Measurements from ENCODE around the gene FNDC10. TPM values are rescaled to one million over a fixed set of nuclear protein-coding genes. Genes with fewer than 3 reads are reported as not detected.

Gene FNDC10
- total and polyA plus RNA-seq, 9 of the 15 experiments (the other 6 are each of a cell fraction or from before 2014, with no cell fraction given): 0.08 to 6.3 (median 1.6) TPM

- peak; percentile 71; the same call in 1 of the 2 replicates for TF ChIP-seq ZNF707 (CRISPR knock-in tag; conservative IDR thresholded peaks at IDR 0.05)
- TF ChIP-seq TRIM28 (IDR thresholded peaks at IDR 0.05): no peak
- TF ChIP-seq RAD21 (CRISPR knock-in tag; conservative IDR thresholded peaks at IDR 0.05 in 1 of 2, IDR thresholded peaks at IDR 0.05 in 1 of 2): no peak
- TF ChIP-seq SMARCB1 (IDR thresholded peaks at IDR 0.05; ENCODE audit: insufficient read length, low read depth): no peak
- no peak for TF ChIP-seq JUND (IDR thresholded peaks at IDR 0.05; ENCODE audit: borderline replicate concordance, low read depth, low read length)
- TF ChIP-seq JUND (tag; IDR thresholded peaks at IDR 0.05; ENCODE audit: borderline replicate concordance, low read depth, low read length): 0 out of 3 replicates have a peak, but pooled peaks have one; percentile 37
- no peak for TF ChIP-seq ELK1 (CRISPR knock-in tag; IDR thresholded peaks at IDR 0.05)
- TF ChIP-seq ZNF274 (IDR thresholded peaks at IDR 0.05; ENCODE audit: borderline replicate concordance, low read depth, low read length): no peak
- peak; percentile 84; the same call in 1 of the 2 replicates for TF ChIP-seq FOXO4 (CRISPR knock-in tag; IDR thresholded peaks at IDR 0.05)
- TF ChIP-seq ZBTB12 (CRISPR knock-in tag; IDR thresholded peaks at IDR 0.05): peak; percentile 67
- no peak for TF ChIP-seq NR2C1 (IDR thresholded peaks at IDR 0.05)
- peak; percentile 91 for TF ChIP-seq NR2C1 (tag; IDR thresholded peaks at IDR 0.05)
- TF ChIP-seq ZNF449 (CRISPR knock-in tag; IDR thresholded peaks at IDR 0.05): peak; percentile 91
- TF ChIP-seq IFI16 (CRISPR knock-in tag; IDR thresholded peaks at IDR 0.05): peak; percentile 81
- no peak for TF ChIP-seq SMARCA5 (IDR thresholded peaks at IDR 0.05)
- TF ChIP-seq ZNF830 (CRISPR knock-in tag; IDR thresholded peaks at IDR 0.05): no peak
- peak; percentile 94 for TF ChIP-seq CUX1 (CRISPR knock-in tag; IDR thresholded peaks at IDR 0.05)
- TF ChIP-seq XRCC5 (IDR thresholded peaks at IDR 0.05; ENCODE audit: low read depth, low read length): no peak
These were observed 10.0 kb upstream of the FNDC10 start (continued) for GRCh38 chr1:1609822-1610485.

Data from K562 (cell line).